HTR-8/SVneo (cell line): ENCODE results near the gene ACACA.
"Not testable (repeated sequence)": the region's sequence is repeated elsewhere in the genome, so short reads cannot be mapped to it uniquely, and the experiment has no call there.

Source experiments
- DNase-seq: peaks from one replicate; pipeline ENCODE4 v3.0.0; 2011; ENCODE audit warnings: low spot score, mixed read lengths; ENCODE audit not compliant: insufficient read length
- FAIRE-seq: peaks from 2 replicates; lab custom pipeline; 2011; peaks lifted over from hg19 to GRCh38; lab: Jason Lieb, UNC

Gene ACACA

DNA sequence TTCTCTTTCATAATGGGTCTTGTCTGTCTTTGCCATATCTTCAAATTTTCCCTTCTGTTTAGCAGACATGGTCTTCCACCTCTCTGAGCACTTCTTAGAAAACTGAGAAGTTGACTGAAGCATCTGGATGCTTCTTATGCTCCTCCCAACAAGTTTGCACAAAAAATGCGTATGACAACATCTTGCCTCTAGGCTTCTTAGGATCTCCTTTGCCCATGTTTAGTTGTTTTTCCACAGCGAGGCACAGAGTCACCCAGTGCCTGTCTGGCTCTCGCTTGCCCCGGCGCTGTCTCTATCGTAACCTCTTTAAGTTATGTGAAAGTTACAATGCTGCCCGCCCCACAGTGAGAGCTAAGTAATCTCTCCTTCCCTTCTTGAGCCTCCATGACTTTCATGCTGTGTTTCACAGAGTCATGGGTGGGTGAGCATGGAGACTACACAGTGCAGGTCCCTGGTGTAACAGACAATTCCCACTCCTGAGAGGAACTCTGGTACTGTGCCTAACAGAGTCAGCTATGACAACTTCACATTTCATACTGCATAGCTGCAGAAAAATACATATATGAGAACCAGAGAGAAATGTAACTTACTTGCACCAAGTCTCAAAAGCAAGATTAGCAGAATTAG lies 262.4 kb downstream of the ACACA start:
- no peak for DNase-seq
- FAIRE-seq, result no peak

DNA sequence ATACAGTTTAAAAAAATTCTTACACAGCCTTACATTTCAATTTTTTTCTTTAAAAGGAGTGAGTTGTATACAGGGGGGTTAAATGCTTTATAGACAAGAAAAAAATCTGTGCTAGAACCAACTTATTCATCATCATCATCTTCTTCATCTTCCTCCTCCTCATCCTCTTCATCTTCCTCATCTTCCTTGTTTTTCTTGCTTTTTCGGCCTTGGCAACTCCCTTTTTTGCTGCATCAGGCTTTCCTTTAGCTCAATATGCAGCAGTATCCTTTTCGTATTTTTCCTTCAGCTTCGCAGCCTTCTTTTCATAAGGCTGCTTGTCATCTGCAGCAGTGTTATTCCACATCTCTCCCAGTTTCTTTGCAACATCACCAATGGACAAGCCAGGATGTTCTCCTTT lies 263.1 kb downstream of the ACACA start:
- not testable (repeated sequence) for DNase-seq, FAIRE-seq

DNA sequence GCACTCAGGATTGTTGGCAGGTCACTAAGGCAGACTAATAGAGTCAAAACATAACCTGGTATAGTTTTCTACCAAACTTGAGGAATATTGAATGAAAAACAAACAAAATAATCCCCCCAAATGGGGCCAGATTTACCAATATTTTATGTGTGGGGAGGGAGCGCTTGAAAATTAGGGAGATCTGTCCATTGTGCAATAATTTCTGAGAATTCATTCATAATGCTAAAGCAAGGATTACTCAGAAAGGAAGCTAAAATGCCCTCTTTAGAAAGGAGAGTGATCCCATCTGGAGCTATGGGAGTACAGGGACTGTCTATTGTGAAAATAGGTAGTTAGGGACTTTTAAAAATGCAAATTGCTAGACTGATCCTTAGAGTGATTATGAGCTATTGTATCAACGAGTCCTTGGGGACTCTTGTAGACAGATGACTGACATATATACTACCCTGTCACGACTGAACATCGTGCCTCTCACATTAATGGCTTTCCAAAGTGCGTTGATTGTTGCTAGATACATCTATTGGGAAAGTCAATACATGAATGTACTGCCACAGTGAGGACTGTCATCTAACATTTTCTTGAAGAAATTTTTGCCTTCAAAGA lies 264.2 kb downstream of the ACACA start:
- no peak for FAIRE-seq

DNA sequence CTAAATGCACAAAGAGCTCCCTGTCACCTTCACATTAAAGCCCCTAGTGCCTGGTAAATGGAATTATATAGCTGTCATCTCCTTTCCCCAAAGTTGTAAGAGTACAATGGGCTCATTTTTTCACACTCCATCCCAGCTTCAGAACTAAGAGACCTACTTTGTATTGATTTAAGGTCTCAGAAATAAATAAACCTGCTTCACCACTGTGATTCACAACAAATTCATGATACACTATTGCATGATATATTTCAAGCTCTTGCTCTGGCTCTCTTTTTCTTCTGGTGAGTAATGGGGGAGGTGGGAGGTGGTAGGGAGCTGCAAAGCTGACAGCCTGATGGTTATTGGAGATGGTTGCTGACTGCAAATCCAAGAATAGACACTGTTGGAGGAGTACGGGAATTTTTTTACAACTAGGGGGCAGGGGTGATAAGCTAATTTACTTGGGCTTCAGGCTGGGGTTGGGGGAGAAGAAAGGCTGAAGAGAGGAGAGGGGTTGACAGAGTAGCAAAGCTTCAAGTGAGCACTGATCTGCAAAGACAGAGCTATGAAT lies 268.0 kb downstream of the ACACA start:
- DNase-seq (no peak), FAIRE-seq (no peak)

More for the DNA sequence above, 264.2 kb downstream of the ACACA start:
- no peak for DNase-seq

DNA sequence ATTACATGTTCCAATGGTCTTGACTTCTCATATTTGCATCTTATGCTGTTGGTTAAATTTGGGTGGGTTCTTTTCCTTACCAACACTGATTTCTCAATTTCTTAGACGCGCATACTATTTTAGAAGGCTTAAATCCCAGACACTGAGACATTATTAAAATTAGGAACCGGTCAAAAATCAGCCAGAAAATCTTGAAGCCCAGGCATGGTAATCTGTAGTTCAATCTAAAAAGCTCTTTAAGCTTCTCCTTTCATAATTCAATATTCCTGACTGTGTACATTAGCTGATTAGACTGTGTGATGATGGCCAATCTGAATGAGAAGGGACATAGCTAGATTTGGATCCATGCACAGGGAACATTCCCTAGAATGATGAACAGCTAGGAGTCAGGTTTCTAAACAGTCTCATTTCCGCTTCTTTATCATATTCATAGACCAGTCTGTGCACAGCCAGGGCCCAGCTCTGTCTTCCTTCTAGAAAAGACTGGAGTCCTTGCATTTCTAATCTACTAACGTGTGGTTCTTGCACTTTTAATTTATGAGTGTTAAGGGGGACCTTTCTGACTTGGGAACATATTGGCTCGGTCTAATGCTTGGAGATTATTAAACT lies 268.6 kb downstream of the ACACA start:
- DNase-seq, result no peak
- FAIRE-seq, result no peak

DNA sequence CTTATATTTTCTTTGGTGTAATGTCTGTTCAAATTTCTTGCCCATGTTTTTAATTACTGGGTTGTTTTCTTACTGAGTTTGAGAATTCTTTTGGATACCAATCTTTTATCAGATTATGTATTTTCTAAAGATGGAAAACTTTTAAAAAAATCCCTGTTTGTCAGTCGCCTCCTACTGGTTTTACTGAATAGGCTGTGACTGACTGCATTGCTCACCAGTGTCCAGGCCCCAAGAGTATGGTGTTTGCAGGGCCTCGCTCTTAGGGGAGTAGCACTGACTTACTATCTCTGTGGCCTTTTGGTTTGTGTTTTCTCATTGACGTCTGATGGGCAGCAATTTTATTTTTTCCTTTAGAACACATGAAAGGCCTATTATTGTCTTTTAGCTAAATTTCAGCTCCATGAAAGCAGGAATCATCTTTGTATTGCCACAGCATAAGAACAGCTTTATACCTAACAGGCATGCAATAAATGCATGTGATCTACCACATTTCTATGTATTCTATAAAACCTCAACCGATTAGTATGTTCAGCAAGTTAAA lies 269.5 kb downstream of the ACACA start:
- FAIRE-seq (no peak), DNase-seq (no peak)

DNA sequence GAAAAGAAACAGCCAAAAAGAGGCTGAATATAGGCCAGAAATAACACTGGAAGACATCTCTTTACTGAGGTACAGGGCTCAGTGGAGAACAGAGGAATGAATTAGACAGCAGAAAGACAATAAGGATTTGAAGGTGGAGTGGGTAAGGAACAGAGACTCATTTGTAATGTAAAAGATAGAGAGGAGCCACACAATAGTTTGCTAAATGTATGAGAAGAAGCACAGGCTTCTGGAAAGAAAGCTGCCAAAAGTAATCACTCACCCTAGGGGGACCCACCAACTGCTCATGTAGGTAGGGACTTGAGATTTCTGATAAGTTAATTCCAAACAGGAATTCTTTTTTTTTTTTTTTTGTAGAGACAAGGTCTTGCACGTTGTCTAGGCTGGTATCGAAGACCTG lies 271.1 kb downstream of the ACACA start:
- no peak for FAIRE-seq
- no peak for DNase-seq

DNA sequence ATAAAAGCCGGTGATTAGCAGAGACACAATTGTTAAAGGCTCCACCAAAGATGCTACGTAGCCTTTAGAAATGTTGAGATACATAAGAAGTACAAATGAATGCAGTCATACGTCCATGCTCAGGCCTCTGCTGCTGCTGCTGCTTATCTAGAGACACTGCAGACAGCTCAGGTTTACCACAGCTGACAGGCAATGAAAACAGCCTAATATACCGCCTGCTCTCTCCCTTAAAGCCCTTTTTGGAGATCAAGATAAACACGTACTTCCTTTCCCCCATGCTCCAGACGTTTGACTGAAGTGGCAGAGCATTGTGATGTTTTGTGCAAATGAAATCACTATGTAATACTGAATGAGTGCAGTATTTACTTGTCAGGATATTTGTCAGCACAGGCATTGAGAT lies 272.6 kb downstream of the ACACA start:
- FAIRE-seq (no peak), DNase-seq (no peak)

DNA sequence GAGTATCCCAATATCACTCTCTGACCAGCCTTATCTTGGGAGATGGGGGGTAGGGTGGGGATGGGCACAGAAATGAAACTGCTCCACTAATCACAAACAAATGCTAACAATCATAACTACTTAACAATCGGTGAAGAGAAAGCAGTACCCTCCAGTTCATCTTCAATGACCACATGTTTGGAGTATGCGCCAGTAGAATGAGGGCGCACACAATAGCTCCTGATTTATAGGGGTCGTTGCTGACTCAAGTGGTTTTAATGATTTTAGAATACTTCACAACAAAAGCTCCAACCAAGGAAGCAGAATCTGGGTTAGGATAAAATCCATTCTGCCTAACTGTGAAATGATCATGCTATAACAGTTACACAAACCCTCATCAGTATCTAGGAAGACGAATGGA lies 273.5 kb downstream of the ACACA start:
- FAIRE-seq (no peak), DNase-seq (no peak)

DNA sequence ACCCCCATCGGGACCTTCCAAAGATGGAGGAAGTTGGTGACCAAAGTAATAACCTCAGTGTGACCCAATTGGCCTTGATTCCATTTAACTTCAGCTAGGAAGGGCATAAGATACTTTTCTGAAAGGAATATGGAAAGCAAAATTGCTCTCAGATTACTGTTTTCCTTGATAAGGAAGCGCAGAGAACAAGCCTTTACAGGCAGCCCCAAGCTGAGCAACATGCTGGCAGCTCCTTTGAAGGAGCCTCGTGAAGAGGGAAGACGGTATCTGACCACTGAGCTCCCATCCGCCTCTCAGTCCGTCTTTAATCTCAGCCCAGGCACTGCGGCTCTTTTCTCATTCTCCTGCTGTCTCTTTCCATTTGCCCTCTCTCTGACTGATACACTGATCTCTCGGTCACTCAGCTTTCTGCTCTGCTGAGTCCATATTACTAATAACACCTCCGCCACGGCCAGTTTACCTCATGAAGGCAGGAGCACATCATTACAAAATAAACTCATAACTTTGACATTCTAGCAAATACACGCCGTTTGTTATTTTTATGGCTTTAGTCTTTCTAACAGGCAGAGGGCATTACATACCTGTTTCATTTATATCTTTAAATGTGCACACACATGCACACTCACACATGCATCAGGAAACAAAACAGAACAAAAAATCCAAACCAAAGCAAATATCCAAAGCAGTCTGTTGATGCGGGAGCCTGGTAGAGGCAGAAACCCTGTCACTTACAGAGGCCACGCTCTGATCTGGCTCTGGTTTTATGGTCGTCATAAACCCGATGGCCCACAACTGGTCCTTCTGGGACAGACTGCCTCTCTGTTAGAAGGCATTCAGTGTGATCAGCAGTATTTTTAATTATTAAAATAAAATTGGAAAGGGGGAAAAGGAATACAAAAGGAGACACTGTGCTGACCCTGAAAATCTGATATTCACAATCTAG lies 274.7 kb downstream of the ACACA start:
- DNase-seq, result no peak
- FAIRE-seq, result no peak

DNA sequence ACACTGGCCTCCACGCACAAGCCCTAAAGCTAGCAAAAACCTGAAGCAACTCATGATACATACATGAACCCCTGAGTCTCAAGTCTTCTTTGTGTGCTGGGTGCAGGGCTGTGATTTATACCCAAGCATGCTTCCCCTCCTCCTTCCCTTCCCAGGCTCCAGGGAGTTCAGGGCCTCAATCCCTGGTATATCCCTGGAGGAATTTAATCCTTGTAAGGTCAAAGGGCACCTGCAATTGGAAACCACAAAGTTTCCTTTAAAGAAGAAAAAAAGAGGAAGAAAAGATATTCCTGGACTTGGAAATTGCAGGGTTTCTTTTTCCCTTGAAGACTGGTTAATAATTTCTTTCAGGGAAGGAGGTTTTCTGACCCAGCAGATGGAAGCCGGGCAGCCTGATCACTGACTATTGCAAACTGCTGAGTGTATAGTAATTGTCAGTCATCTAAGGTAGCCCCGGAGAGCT lies 275.6 kb downstream of the ACACA start:
- FAIRE-seq (no peak), DNase-seq (no peak)

DNA sequence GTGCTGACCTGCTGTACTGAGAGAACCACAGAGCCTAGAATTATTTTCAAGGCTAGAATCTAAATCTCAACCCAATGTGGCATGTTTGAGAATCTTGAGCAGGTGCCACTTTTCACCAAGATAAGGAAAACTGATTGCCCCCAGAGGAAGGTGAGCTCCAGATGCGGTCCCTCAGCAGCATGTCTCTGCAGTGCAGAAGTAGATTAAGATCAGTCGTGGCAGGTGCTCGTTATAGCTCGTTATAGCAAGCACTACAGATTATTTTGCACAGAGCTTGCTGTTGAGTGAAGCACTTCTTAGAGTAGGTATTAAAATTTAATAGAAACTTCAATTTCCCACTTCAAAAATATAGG lies 281.8 kb downstream of the ACACA start:
- DNase-seq, result no peak

DNA sequence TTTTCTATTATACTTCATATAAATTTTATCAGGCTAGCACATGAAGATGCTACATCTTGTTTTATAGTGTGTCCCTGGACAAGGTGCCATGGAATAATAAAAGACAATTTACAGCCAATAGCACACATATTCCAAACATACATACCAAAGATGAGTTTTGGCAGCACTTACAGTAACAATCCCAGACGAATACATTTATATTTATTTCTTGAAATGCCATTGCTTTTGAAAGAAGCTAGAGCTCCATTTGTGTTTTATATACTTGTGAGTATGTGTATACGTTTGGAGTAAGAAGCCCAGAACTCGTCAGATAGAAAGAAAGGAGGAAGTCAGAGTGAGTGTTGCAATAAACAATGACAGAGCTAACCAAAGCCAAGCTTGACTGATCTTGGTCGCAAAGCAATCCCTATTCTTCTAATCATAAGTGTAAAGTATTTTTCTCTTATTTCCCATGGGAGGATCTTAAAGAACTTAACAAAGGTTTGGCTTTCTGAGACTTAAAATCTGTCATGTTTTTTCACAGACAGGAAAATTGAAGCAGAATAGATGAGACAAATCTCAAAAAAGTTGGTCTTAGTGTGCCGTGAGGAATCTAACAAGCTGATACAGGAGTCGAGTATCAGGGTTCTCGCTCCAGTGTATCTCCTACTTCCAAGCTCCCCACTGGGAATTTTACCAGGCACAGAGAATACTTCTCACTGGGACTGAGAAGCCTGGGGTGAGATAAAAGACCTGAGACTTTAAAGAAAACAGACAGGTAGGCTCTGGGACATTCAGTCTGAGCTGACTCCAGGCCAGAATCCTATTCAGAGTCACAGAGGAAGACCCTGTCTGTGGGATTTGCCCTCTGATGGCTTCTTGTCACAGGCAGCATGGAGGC lies 282.5 kb downstream of the ACACA start:
- DNase-seq (no peak), FAIRE-seq (no peak)

More for the DNA sequence above, 281.8 kb downstream of the ACACA start:
- FAIRE-seq, result no peak

DNA sequence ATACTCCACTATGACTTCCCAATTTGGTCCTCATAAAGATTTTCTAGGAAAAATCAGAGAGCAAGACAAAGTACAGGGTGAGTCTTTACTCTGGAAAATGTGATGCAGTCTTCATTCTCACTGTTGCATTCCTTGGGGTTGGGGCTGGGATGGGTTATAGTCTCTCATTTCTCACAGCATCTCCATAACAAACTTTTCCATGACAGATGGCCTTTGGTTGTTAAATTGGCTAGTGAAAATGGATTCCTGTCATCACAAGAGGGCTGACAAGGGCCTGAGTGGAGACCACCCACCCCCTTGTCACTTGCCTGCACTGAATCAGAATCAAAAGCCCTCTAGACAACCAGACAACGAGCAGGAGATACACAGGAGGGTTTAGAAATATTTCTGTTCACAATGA lies 283.2 kb downstream of the ACACA start:
- no peak for FAIRE-seq
- no peak for DNase-seq

DNA sequence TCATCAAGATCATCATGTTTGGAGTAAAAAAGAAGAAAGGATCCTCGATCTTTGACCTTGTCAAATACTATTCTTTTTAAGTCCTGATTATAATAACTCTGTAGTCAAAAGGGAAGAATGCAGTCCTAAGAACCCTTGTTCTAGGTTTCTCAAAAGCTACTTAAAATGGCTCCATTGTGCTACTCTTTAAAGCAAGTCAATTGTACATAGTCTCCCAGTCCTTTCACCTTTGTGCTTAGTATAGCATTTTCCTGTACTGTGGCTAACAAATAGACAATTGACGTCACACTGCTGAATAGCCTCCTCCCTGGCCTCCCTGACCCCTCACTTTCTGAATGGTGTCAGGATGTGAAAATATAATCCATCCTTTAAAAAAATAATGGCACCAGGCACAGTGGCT lies 285.0 kb downstream of the ACACA start:
- no peak for DNase-seq
- FAIRE-seq, result no peak

DNA sequence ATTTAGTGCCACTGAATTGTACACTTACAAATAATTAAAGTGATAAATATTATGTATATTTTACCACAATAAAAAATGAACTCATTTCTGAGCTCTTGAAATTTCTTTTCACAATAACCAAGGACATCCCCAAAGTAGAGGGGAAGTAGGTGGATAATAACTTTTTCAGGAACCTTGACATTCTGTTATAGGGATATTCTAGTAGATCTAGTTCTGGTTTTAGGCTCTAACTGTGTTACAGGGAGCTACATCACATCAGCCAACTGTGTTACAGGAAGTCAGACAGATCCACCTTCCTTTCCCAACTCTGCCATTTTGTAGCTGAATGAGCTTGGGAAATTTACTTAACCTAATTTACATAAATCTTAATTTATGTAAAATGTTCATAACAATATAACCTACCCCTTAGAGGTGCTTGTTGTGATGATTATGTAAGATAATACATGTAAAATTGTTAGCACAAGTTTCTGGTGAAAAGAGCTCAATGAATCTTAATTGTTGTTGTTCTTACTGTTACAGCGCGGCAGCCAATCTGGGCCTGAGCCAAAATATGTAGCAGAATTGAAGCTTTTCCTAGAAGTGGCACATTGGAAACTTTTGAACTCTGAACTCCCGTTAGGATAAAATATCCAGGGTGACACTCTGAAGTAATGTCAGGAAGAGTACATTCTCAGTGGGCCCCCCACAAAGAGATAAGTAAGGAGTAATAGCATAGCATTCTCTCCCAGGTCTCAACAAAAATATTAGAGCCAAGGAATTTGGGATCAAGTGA lies 288.1 kb downstream of the ACACA start:
- DNase-seq, result no peak
- no peak for FAIRE-seq

DNA sequence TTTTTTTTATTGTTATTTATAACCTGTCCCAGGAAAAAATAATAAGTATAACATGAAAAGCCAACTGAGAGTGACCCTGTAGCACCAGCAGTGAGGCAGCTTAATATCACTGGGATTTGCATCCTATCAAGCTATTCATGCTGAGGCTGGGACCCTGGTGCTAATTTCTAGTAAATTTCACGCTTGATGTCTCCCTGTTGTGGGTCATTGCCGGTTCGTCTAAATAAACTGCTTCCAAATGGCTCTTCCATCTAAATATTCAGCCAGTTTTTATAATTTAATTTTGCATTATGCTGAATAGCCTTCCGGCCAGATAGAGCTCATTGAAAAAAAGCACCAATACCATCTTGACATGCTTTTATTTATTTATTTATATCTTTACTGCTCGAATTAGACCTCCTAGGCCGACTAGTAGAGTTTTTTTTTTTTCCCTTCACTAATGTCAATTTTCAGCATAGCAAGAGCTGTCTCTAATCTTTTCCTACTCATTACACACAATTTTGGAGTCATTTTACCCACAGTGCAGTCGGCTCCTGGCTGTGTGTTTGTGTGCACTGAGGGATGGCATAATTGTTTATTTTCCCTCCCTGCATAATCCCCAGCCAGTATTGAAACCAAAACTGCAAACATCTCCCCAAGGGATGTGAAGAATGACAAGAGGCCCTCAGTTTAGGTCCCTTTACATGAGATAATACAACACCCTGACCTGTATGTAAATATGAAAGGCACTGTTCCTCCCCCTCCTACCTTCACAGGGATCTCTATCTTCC lies 289.1 kb downstream of the ACACA start:
- no peak for DNase-seq

DNA sequence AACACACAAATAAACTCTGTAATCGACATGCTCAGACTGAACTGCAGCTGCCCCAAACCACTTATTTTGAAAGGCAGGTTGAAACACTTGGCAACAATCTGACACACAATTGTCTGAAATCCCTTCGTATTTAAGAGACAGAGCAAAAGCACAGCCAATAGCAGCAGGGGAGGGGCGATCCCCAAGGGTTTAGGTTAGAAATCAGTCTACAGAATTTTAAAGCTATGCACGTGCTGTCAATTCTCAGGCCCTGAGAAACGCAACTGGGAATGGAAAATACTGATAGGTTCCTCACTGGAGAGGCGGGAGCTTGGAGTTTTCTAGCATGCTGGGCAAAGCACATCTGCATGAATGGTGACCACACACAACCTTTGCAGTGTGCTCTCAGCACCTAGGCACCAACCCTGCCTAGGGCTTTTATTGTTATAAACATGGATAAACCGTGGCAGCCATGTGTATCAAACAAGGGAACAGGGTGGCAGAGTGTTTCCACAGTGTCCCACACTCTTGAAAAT lies 289.9 kb downstream of the ACACA start:
- no peak for DNase-seq

More for the DNA sequence above, 289.1 kb downstream of the ACACA start:
- FAIRE-seq, result no peak

More for the DNA sequence above, 289.9 kb downstream of the ACACA start:
- FAIRE-seq, result no peak
